Calu3 (cell line): ENCODE measurements around the gene B4GALNT2. TPM values are rescaled to one million over a fixed set of nuclear protein-coding genes. Genes with fewer than 3 reads are reported as not detected.

ENCODE experiments used
- BruUV-seq: library from RNA; stranded (reverse); fragments of 400-500 nt; replicated peaks from 2 replicates; lab custom pipeline; 2021; lab: Mats Ljungman, UMichigan
- CTCF ChIA-PET: fragments of 300-600 bp; sonication (Branson Sonifier 250); formaldehyde crosslinking; loops from one replicate; lab custom pipeline; 2022; ENCODE audit warnings: antibody characterized with exemption; lab: Charles Lee
- DNase-seq: peaks from one replicate; pipeline ENCODE4 v3.0.0; 2022
- H3K27ac Mint-ChIP-seq: one replicate; pipeline ENCODE4 v1.8.0; 2022; ENCODE audit warnings: mixed read lengths; ENCODE audit not compliant: unreplicated experiment
- H3K27me3 Mint-ChIP-seq: one replicate; pipeline ENCODE4 v1.8.0; 2022; ENCODE audit warnings: mixed read lengths; ENCODE audit not compliant: unreplicated experiment
- H3K36me3 Mint-ChIP-seq: one replicate; pipeline ENCODE4 v1.8.0; 2022; ENCODE audit warnings: mild to moderate bottlenecking, moderate library complexity, mixed read lengths; ENCODE audit not compliant: insufficient read depth, unreplicated experiment
- H3K4me1 Mint-ChIP-seq: one replicate; pipeline ENCODE4 v1.8.0; 2022; ENCODE audit warnings: mild to moderate bottlenecking, low read depth, mixed read lengths; ENCODE audit not compliant: unreplicated experiment
- H3K4me3 Mint-ChIP-seq: one replicate; pipeline ENCODE4 v1.8.0; 2022; ENCODE audit warnings: mild to moderate bottlenecking, low read depth, moderate library complexity, mixed read lengths; ENCODE audit not compliant: unreplicated experiment
- H3K9me3 Mint-ChIP-seq: one replicate; pipeline ENCODE4 v1.8.0; 2022; ENCODE audit warnings: low read depth, mixed read lengths; ENCODE audit not compliant: unreplicated experiment
- CTCF ChIP-seq: fragments of 200-600 bp; IDR thresholded peaks from one replicate; pipeline ENCODE4 v1.8.0; 2022; ENCODE audit warnings: antibody characterized with exemption; ENCODE audit not compliant: unreplicated experiment
- intact Hi-C: fragments of 100-400 bp; cut with micrococcal nuclease; formaldehyde crosslinking; loops from one replicate; pipeline ENCODE4 v1.10.0; 2022; ENCODE audit not compliant: unreplicated experiment
- total RNA-seq: library from RNA; stranded (reverse); gene quantifications from 2 replicates; pipeline ENCODE4 v1.2.3, GENCODE V29; 2022

B4GALNT2 gene
- total RNA-seq, 1 experiment from 2014 or later: 1.3 TPM

- Mint-ChIP-seq H3K27ac (no peak overlapping the region), H3K9me3 (peaks cover 2% of the 10 kb centered on the region), H3K4me1 (no peaks in the 10 kb centered on the region), H3K4me3 (no peak overlapping the region), H3K36me3 (no peaks in the 10 kb centered on the region), H3K27me3 (peaks cover 89% of the 10 kb centered on the region)
- BruUV-seq: no TSS peak
- TF ChIP-seq CTCF: no peak
- CTCF ChIA-PET: interaction anchor here (0.6 kb wide), 1 partner anchor 72 kb away, joined by 4 read pairs; no protein-coding TSS in a partner anchor
- intact Hi-C loops: no loop called here
- no peak for DNase-seq
These were observed 71.2 kb downstream of the B4GALNT2 start for GRCh38 chr17:49203796-49204195.

GRCh38 chr17:49204516-49204915, 71.9 kb downstream of the B4GALNT2 start:
- Mint-ChIP-seq H3K36me3 (no peaks in the 10 kb centered on the region), H3K4me3 (no peak overlapping the region), H3K9me3 (peaks cover 2% of the 10 kb centered on the region), H3K27me3 (peaks cover 96% of the 10 kb centered on the region), H3K4me1 (no peaks in the 10 kb centered on the region), H3K27ac (no peak overlapping the region)
- no peak for DNase-seq
- TF ChIP-seq CTCF: no peak
- CTCF ChIA-PET: interaction anchor here (0.6 kb wide), 1 partner anchor 73 kb away, joined by 4 read pairs; no protein-coding TSS in a partner anchor
- intact Hi-C loops: no loop called here
- no TSS peak for BruUV-seq

- Mint-ChIP-seq H3K36me3 (no peaks in the 10 kb centered on the region), H3K27me3 (peaks cover 87% of the 10 kb centered on the region), H3K9me3 (no peaks in the 10 kb centered on the region), H3K27ac (no peak overlapping the region), H3K4me1 (no peaks in the 10 kb centered on the region), H3K4me3 (no peak overlapping the region)
- no peak for DNase-seq
- CTCF ChIA-PET: interaction anchor here (0.6 to 1.3 kb wide), 2 partner anchors 9 to 80 kb away, joined by 4 to 5 read pairs; no protein-coding TSS in a partner anchor
- no TSS peak for BruUV-seq
- intact Hi-C loops: no loop called here
- no peak for TF ChIP-seq CTCF
These were observed 76.5 kb downstream of the B4GALNT2 start for GRCh38 chr17:49209061-49209571.

- H3K36me3 Mint-ChIP-seq: no peaks in the 10 kb centered on the region
- H3K4me1 Mint-ChIP-seq: peaks cover 9% of the 10 kb centered on the region
- no peak for DNase-seq
- H3K9me3 Mint-ChIP-seq: no peaks in the 10 kb centered on the region
- no peak within 1 kb of the TSS for H3K4me3 Mint-ChIP-seq
- no peak for TF ChIP-seq CTCF
- H3K27me3 Mint-ChIP-seq: peaks cover 74% of the 10 kb centered on the region
- CTCF ChIA-PET: interaction anchor here (0.7 kb wide), 1 partner anchor 44 kb away, joined by 3 read pairs; no protein-coding TSS in a partner anchor
- BruUV-seq: no TSS peak
- H3K27ac Mint-ChIP-seq: no peak within 1 kb of the TSS
- intact Hi-C loops: no loop called here
These were observed 77.8 kb downstream of the B4GALNT2 start, which contains the start of the genes ABI3 and GNGT2 for GRCh38 chr17:49210158-49211029. ABI3 (plus strand) TSS chr17:49210707; CDS start chr17:49210725, 18 bp downstream. GNGT2 (minus strand) TSS chr17:49210574; CDS start chr17:49207422, 3,152 bp downstream.
